DND-41 (cell line): Measurements from ENCODE around the gene ANP32B.

Experiments
- CTCF ChIP-seq: IDR thresholded peaks from 2 replicates; pipeline ENCODE4 v1.5.1; 2012; ENCODE audit warnings: borderline replicate concordance, low read length, moderate library complexity, mild to moderate bottlenecking; ENCODE audit not compliant: poor library complexity, severe bottlenecking; ENCODE audit errors: extremely low read depth
- EZH2 ChIP-seq: IDR thresholded peaks from 3 replicates; pipeline ENCODE4 v1.6.1; 2012; ENCODE audit warnings: borderline replicate concordance, low read depth, mild to moderate bottlenecking, moderate library complexity, low read length, inconsistent platforms; ENCODE audit not compliant: severe bottlenecking

- TF ChIP-seq CTCF (no peak), EZH2 (no peak)
Observed at GRCh38 chr9:97984188-97985057, 1.3 kb downstream of the ANP32B start.
